CD4-positive, alpha-beta memory T cell (primary cell): ENCODE data around the gene ZFYVE16. TPM values are rescaled to one million over a fixed set of nuclear protein-coding genes. Genes with fewer than 3 reads are reported as not detected.
"Not testable (repeated sequence)": the region's sequence is repeated elsewhere in the genome, so short reads cannot be mapped to it uniquely, and the experiment has no call there.

Experiments used
- CTCF ChIA-PET: fragments of 350-600 bp; sonication (Branson Sonifier 250); formaldehyde crosslinking; loops from one replicate; lab custom pipeline; 2021; ENCODE audit warnings: inconsistent platforms; ENCODE audit not compliant: partially characterized antibody; lab: Charles Lee
- POLR2A ChIA-PET: fragments of 350-600 bp; sonication (Branson Sonifier 250); formaldehyde crosslinking; loops from one replicate; lab custom pipeline; 2021; ENCODE audit not compliant: partially characterized antibody; lab: Charles Lee
- DNase-seq, 5 donors: peaks; one replicate each; pipeline versions ENCODE4 v3.0.0 to v3.0.0-alpha.2; 2020 to 2022; ENCODE audit warnings: mixed read lengths in 1 of 5
- H3K27ac ChIP-seq: one replicate; pipeline ENCODE4 v1.7.0; 2013; ENCODE audit warnings: low read depth, low read length
- H3K27me3 ChIP-seq: 2 replicates; pipeline ENCODE4 v1.7.0; 2013; ENCODE audit warnings: mild to moderate bottlenecking, low read length, moderate library complexity; ENCODE audit not compliant: insufficient read depth
- H3K36me3 ChIP-seq: 2 replicates; pipeline ENCODE4 v1.7.0; 2013; ENCODE audit warnings: mild to moderate bottlenecking, low read length, moderate library complexity; ENCODE audit not compliant: insufficient read depth
- H3K4me1 ChIP-seq: 2 replicates; pipeline ENCODE4 v1.7.0; 2013; ENCODE audit warnings: mild to moderate bottlenecking, low read length, moderate library complexity; ENCODE audit not compliant: insufficient read depth
- H3K4me3 ChIP-seq, 2 donors: one replicate each; pipeline ENCODE4 v1.7.0; 2013; ENCODE audit warnings: low read length in 2 of 2, mild to moderate bottlenecking in 1 of 2
- H3K9me3 ChIP-seq, 2 donors: one replicate each; pipeline ENCODE4 v1.7.0; 2013; ENCODE audit warnings: low read length in 2 of 2, control low read depth in 1 of 2; ENCODE audit not compliant: control insufficient read depth in 1 of 2
- H3K27ac Mint-ChIP-seq, 7 donors: one replicate each; pipeline ENCODE4 v1.8.0; 2020 to 2021; ENCODE audit warnings: mixed read lengths in 7 of 7, mild to moderate bottlenecking in 6 of 7, inconsistent platforms in 3 of 7, moderate library complexity in 3 of 7
- H3K27me3 Mint-ChIP-seq, 2 donors: one replicate each; pipeline ENCODE4 v1.8.0; 2020 to 2021; ENCODE audit warnings: mixed read lengths in 2 of 2
- H3K36me3 Mint-ChIP-seq, 2 donors: one replicate each; pipeline ENCODE4 v1.8.0; 2020 to 2021; ENCODE audit warnings: mixed read lengths in 2 of 2, inconsistent platforms in 1 of 2, mild to moderate bottlenecking in 1 of 2
- H3K4me1 Mint-ChIP-seq, 4 donors: one replicate each; pipeline ENCODE4 v1.8.0; 2020 to 2021; ENCODE audit warnings: mixed read lengths in 4 of 4, mild to moderate bottlenecking in 1 of 4
- H3K4me3 Mint-ChIP-seq, 8 donors: one replicate each; pipeline ENCODE4 v1.8.0; 2020 to 2021; ENCODE audit warnings: mixed read lengths in 8 of 8, mild to moderate bottlenecking in 7 of 8, moderate library complexity in 6 of 8, inconsistent platforms in 3 of 8
- H3K9me3 Mint-ChIP-seq, 8 donors: one replicate each; pipeline ENCODE4 v1.8.0; 2020 to 2021; ENCODE audit warnings: mixed read lengths in 8 of 8, mild to moderate bottlenecking in 5 of 8, inconsistent platforms in 3 of 8, moderate library complexity in 1 of 8
- intact Hi-C: fragments of 100-400 bp; cut with micrococcal nuclease; formaldehyde crosslinking; loops from one replicate; pipeline ENCODE4 v1.15.1; 2023
- polyA plus RNA-seq, 2 donors: library from polyadenylated mRNA; unstranded; fragments of 300-500 nt; fragmentation: Illumina TruSeq; gene quantifications; one replicate each; pipeline ENCODE4 v1.2.3, GENCODE V29; 2021
- total RNA-seq, 2 experiments: library from RNA; stranded (reverse); gene quantifications; one replicate each; pipeline ENCODE4 v1.2.3, GENCODE V29; 2021

Gene ZFYVE16
- total and polyA plus RNA-seq, 4 experiments from 2014 or later = 2.5 to 25.3 (median 14.9) TPM

GRCh38 chr5:80374188-80374587, 33.7 kb upstream of the ZFYVE16 start:
- intact Hi-C loops = no loop called here
- peaks cover 0 to 4% (median 2%) of the 10 kb centered on the region in 8 donors for H3K9me3 Mint-ChIP-seq
- no peak for DNase-seq
- no peak overlapping the region for H3K27ac Mint-ChIP-seq
- no peak overlapping the region for H3K4me3 ChIP-seq
- H3K27me3 Mint-ChIP-seq = peaks cover 6 to 8% of the 10 kb centered on the region in 2 donors
- CTCF ChIA-PET = no interaction called here
- H3K4me1 Mint-ChIP-seq = no peaks in the 10 kb centered on the region
- no peak overlapping the region for H3K4me3 Mint-ChIP-seq
- H3K27ac ChIP-seq = no peak overlapping the region
- peaks cover 0 to 4% of the 10 kb centered on the region in 2 donors for H3K36me3 Mint-ChIP-seq
- H3K9me3 ChIP-seq = no peaks in the 10 kb centered on the region
- H3K36me3 ChIP-seq = no peaks in the 10 kb centered on the region
- POLR2A ChIA-PET = no interaction called here
- no peaks in the 10 kb centered on the region for H3K27me3 ChIP-seq
- H3K4me1 ChIP-seq = no peaks in the 10 kb centered on the region

GRCh38 chr5:80376557-80376956, 31.3 kb upstream of the ZFYVE16 start:
- ChIA-PET POLR2A (no interaction called here), CTCF (no interaction called here)
- Mint-ChIP-seq H3K4me3 (no peak overlapping the region), H3K9me3 (peaks cover 0 to 4% (median 0%) of the 10 kb centered on the region in 8 donors), H3K4me1 (no peaks in the 10 kb centered on the region), H3K36me3 (peaks cover 0 to 4% of the 10 kb centered on the region in 2 donors), H3K27ac (no peak overlapping the region), H3K27me3 (peaks cover 1 to 3% of the 10 kb centered on the region in 2 donors)
- Histone ChIP-seq H3K4me1 (no peaks in the 10 kb centered on the region), H3K27ac (no peak overlapping the region), H3K4me3 (no peak overlapping the region), H3K36me3 (no peaks in the 10 kb centered on the region), H3K9me3 (no peaks in the 10 kb centered on the region), H3K27me3 (no peaks in the 10 kb centered on the region)
- DNase-seq = no peak
- intact Hi-C loops = no loop called here

- Mint-ChIP-seq H3K4me1 (no peaks in the 10 kb centered on the region), H3K9me3 (peaks cover 0 to 1% (median 0%) of the 10 kb centered on the region in 8 donors), H3K4me3 (no peak overlapping the region), H3K36me3 (no peaks in the 10 kb centered on the region), H3K27ac (no peak overlapping the region), H3K27me3 (peaks cover 3% of the 10 kb centered on the region in 2 donors)
- POLR2A ChIA-PET = no interaction called here
- intact Hi-C loops = no loop called here
- Histone ChIP-seq H3K27ac (no peak overlapping the region), H3K27me3 (no peaks in the 10 kb centered on the region), H3K4me3 (no peak overlapping the region), H3K36me3 (no peaks in the 10 kb centered on the region), H3K9me3 (no peaks in the 10 kb centered on the region), H3K4me1 (no peaks in the 10 kb centered on the region)
- DNase-seq = no peak
- CTCF ChIA-PET = no interaction called here
Measured at GRCh38 chr5:80382488-80382887, 25.4 kb upstream of the ZFYVE16 start.

GRCh38 chr5:80387063-80387768, 20.6 kb upstream of the ZFYVE16 start:
- Mint-ChIP-seq H3K9me3 (peaks cover 0 to 7% (median 0%) of the 10 kb centered on the region in 8 donors), H3K4me1 (peaks cover 0 to 7% (median 4%) of the 10 kb centered on the region in 4 donors), H3K4me3 (no peak overlapping the region), H3K27ac (no peak overlapping the region), H3K36me3 (no peaks in the 10 kb centered on the region), H3K27me3 (peaks cover 8 to 15% of the 10 kb centered on the region in 2 donors)
- H3K4me3 ChIP-seq = no peak overlapping the region
- no peak overlapping the region for H3K27ac ChIP-seq
- H3K4me1 ChIP-seq = no peaks in the 10 kb centered on the region
- CTCF ChIA-PET = interaction anchor here (1.4 kb wide), 1 partner anchor 41 kb away, joined by 4 read pairs; no protein-coding TSS in a partner anchor
- no peaks in the 10 kb centered on the region for H3K27me3 ChIP-seq
- no peaks in the 10 kb centered on the region for H3K9me3 ChIP-seq
- no peak for DNase-seq
- intact Hi-C loops = no loop called here
- H3K36me3 ChIP-seq = no peaks in the 10 kb centered on the region
- POLR2A ChIA-PET = no interaction called here

- H3K27ac Mint-ChIP-seq = no peak overlapping the region
- H3K27ac ChIP-seq = no peak overlapping the region
- H3K36me3 ChIP-seq = no peaks in the 10 kb centered on the region
- H3K4me3 ChIP-seq = no peak overlapping the region
- H3K9me3 Mint-ChIP-seq = peaks cover 0 to 17% (median 5%) of the 10 kb centered on the region in 8 donors
- H3K4me1 Mint-ChIP-seq = peaks cover 0 to 7% (median 4%) of the 10 kb centered on the region in 4 donors
- ChIA-PET POLR2A (no interaction called here), CTCF (no interaction called here)
- H3K4me3 Mint-ChIP-seq = no peak overlapping the region
- H3K36me3 Mint-ChIP-seq = no peaks in the 10 kb centered on the region
- no peaks in the 10 kb centered on the region for H3K27me3 ChIP-seq
- H3K27me3 Mint-ChIP-seq = peaks cover 19 to 24% of the 10 kb centered on the region in 2 donors
- no peak for DNase-seq
- H3K4me1 ChIP-seq = no peaks in the 10 kb centered on the region
- intact Hi-C loops = no loop called here
- no peaks in the 10 kb centered on the region for H3K9me3 ChIP-seq
Measured at GRCh38 chr5:80389580-80389979, 18.3 kb upstream of the ZFYVE16 start.

- H3K36me3 ChIP-seq, POLR2A ChIA-PET, DNase-seq, H3K27me3 ChIP-seq, H3K4me3 Mint-ChIP-seq, H3K4me3 ChIP-seq, H3K4me1 ChIP-seq, CTCF ChIA-PET, H3K9me3 ChIP-seq, H3K27ac Mint-ChIP-seq, intact Hi-C loops, H3K4me1 Mint-ChIP-seq, H3K27ac ChIP-seq, H3K36me3 Mint-ChIP-seq: not testable (repeated sequence)
- H3K27me3 Mint-ChIP-seq = peaks cover 22 to 29% of the 10 kb centered on the region in 2 donors
- H3K9me3 Mint-ChIP-seq = peaks cover 0 to 17% (median 5%) of the 10 kb centered on the region in 8 donors
Measured at GRCh38 chr5:80390413-80390812, 17.5 kb upstream of the ZFYVE16 start.

GRCh38 chr5:80391267-80391666, 16.6 kb upstream of the ZFYVE16 start:
- H3K27ac ChIP-seq, H3K4me3 Mint-ChIP-seq, H3K4me1 ChIP-seq, POLR2A ChIA-PET, intact Hi-C loops, H3K36me3 ChIP-seq, DNase-seq, H3K36me3 Mint-ChIP-seq, H3K27ac Mint-ChIP-seq, H3K9me3 ChIP-seq, H3K4me3 ChIP-seq, H3K27me3 ChIP-seq, CTCF ChIA-PET, H3K4me1 Mint-ChIP-seq: not testable (repeated sequence)
- peaks cover 24 to 31% of the 10 kb centered on the region in 2 donors for H3K27me3 Mint-ChIP-seq
- H3K9me3 Mint-ChIP-seq = peaks cover 0 to 17% (median 7%) of the 10 kb centered on the region in 8 donors
